ENCODE data around the gene CD200.

The CD200 gene

GRCh38 chr3:112357930-112358780 is 25.2 kb downstream of the CD200 start:
- CTCF ChIA-PET, result interaction anchor here (1.7 kb wide), 1 partner anchor 20 kb away, joined by 5 read pairs; no protein-coding TSS in a partner anchor
- Mint-ChIP-seq H3K27ac (peak overlapping the region; percentile 90), H3K4me1 (peaks cover 41% of the 10 kb centered on the region), H3K27me3 (no peaks in the 10 kb centered on the region), H3K4me3 (peak overlapping the region; percentile 57), H3K9me3 (no peaks in the 10 kb centered on the region), H3K36me3 (peaks cover 34% of the 10 kb centered on the region)
- DNase-seq, result peak; percentile 48

- no peak for DNase-seq
- no peak overlapping the region for H3K4me3 Mint-ChIP-seq
- peaks cover 31% of the 10 kb centered on the region for H3K36me3 Mint-ChIP-seq
- H3K27me3 Mint-ChIP-seq, result no peaks in the 10 kb centered on the region
- no peak overlapping the region for H3K27ac Mint-ChIP-seq
- H3K4me1 Mint-ChIP-seq, result peaks cover 64% of the 10 kb centered on the region
- CTCF ChIA-PET, result interaction anchor here (0.6 kb wide), 1 partner anchor 527 kb away, joined by 5 read pairs; no protein-coding TSS in a partner anchor
- no peaks in the 10 kb centered on the region for H3K9me3 Mint-ChIP-seq
Observed at GRCh38 chr3:112360561-112360960, 27.6 kb downstream of the CD200 start.

GRCh38 chr3:112362221-112362620 is 29.3 kb downstream of the CD200 start:
- Mint-ChIP-seq H3K27ac (no peak overlapping the region), H3K4me1 (peaks cover 62% of the 10 kb centered on the region), H3K27me3 (no peaks in the 10 kb centered on the region), H3K9me3 (no peaks in the 10 kb centered on the region), H3K4me3 (no peak overlapping the region), H3K36me3 (peaks cover 40% of the 10 kb centered on the region)
- CTCF ChIA-PET, result interaction anchor here (0.7 to 1.2 kb wide), 3 partner anchors 17 to 74 kb away, joined by 3 to 4 read pairs (median 3); partner anchors contain the start of gene SLC9C1
- no peak for DNase-seq

- CTCF ChIA-PET, result interaction anchor here (0.6 to 1.4 kb wide), 3 partner anchors 30 to 167 kb away, joined by 3 to 4 read pairs (median 3); no protein-coding TSS in a partner anchor
- Mint-ChIP-seq H3K27me3 (no peaks in the 10 kb centered on the region), H3K36me3 (peaks cover 43% of the 10 kb centered on the region), H3K4me1 (peaks cover 41% of the 10 kb centered on the region), H3K4me3 (peak overlapping the region; percentile 51), H3K9me3 (no peaks in the 10 kb centered on the region), H3K27ac (peak overlapping the region; percentile 90)
- no peak for DNase-seq
Observed at GRCh38 chr3:112364291-112364690, 31.3 kb downstream of the CD200 start.

GRCh38 chr3:112365035-112365434 is 32.1 kb downstream of the CD200 start:
- no peaks in the 10 kb centered on the region for H3K9me3 Mint-ChIP-seq
- peaks cover 36% of the 10 kb centered on the region for H3K4me1 Mint-ChIP-seq
- H3K4me3 Mint-ChIP-seq, result no peak overlapping the region
- H3K27me3 Mint-ChIP-seq, result no peaks in the 10 kb centered on the region
- no peak for DNase-seq
- CTCF ChIA-PET, result no interaction called here
- peaks cover 41% of the 10 kb centered on the region for H3K36me3 Mint-ChIP-seq
- peak overlapping the region; percentile 90 for H3K27ac Mint-ChIP-seq

- Mint-ChIP-seq H3K4me1 (peaks cover 34% of the 10 kb centered on the region), H3K4me3 (no peak overlapping the region), H3K27ac (peak overlapping the region; percentile 90), H3K27me3 (no peaks in the 10 kb centered on the region), H3K9me3 (no peaks in the 10 kb centered on the region), H3K36me3 (peaks cover 39% of the 10 kb centered on the region)
- DNase-seq, result no peak
- CTCF ChIA-PET, result no interaction called here
Observed at GRCh38 chr3:112365636-112366035, 32.7 kb downstream of the CD200 start.

- Mint-ChIP-seq H3K9me3 (no peaks in the 10 kb centered on the region), H3K27ac (no peak overlapping the region), H3K4me3 (no peak overlapping the region), H3K4me1 (peaks cover 29% of the 10 kb centered on the region), H3K36me3 (peaks cover 35% of the 10 kb centered on the region), H3K27me3 (no peaks in the 10 kb centered on the region)
- no peak for DNase-seq
- CTCF ChIA-PET, result no interaction called here
Observed at GRCh38 chr3:112366522-112366921, 33.6 kb downstream of the CD200 start.

- Mint-ChIP-seq H3K27ac (no peak overlapping the region), H3K4me3 (no peak overlapping the region)
- CTCF ChIA-PET, result no interaction called here
Observed at GRCh38 chr3:112371569-112371968, 38.6 kb downstream of the CD200 start.

GRCh38 chr3:112372396-112372795 is 39.4 kb downstream of the CD200 start:
- peaks cover 12% of the 10 kb centered on the region for H3K36me3 Mint-ChIP-seq
- CTCF ChIA-PET, result interaction anchor here (1.0 kb wide), 1 partner anchor 27 kb away, joined by 3 read pairs; no protein-coding TSS in a partner anchor
- no peak overlapping the region for H3K27ac Mint-ChIP-seq
- DNase-seq, result no peak
- no peaks in the 10 kb centered on the region for H3K27me3 Mint-ChIP-seq
- peaks cover 7% of the 10 kb centered on the region for H3K9me3 Mint-ChIP-seq
- no peak overlapping the region for H3K4me3 Mint-ChIP-seq
- peaks cover 31% of the 10 kb centered on the region for H3K4me1 Mint-ChIP-seq

More at GRCh38 chr3:112371569-112371968, 38.6 kb downstream of the CD200 start:
- peaks cover 17% of the 10 kb centered on the region for H3K36me3 Mint-ChIP-seq
- H3K27me3 Mint-ChIP-seq, result no peaks in the 10 kb centered on the region
- peaks cover 7% of the 10 kb centered on the region for H3K9me3 Mint-ChIP-seq
- peaks cover 26% of the 10 kb centered on the region for H3K4me1 Mint-ChIP-seq
- no peak for DNase-seq

GRCh38 chr3:112373476-112373875 is 40.5 kb downstream of the CD200 start:
- Mint-ChIP-seq H3K9me3 (peaks cover 7% of the 10 kb centered on the region), H3K27ac (no peak overlapping the region), H3K36me3 (peaks cover 11% of the 10 kb centered on the region), H3K4me1 (peaks cover 31% of the 10 kb centered on the region), H3K4me3 (no peak overlapping the region), H3K27me3 (no peaks in the 10 kb centered on the region)
- DNase-seq, result no peak
- CTCF ChIA-PET, result interaction anchor here (1.0 kb wide), 1 partner anchor 40 kb away, joined by 3 read pairs; no protein-coding TSS in a partner anchor

GRCh38 chr3:112373924-112374323 is 41.0 kb downstream of the CD200 start:
- Mint-ChIP-seq H3K4me3 (no peak overlapping the region), H3K4me1 (peaks cover 31% of the 10 kb centered on the region), H3K36me3 (peaks cover 11% of the 10 kb centered on the region), H3K27ac (no peak overlapping the region), H3K9me3 (peaks cover 7% of the 10 kb centered on the region), H3K27me3 (no peaks in the 10 kb centered on the region)
- CTCF ChIA-PET, result interaction anchor here (1.0 kb wide), 1 partner anchor 40 kb away, joined by 3 read pairs; no protein-coding TSS in a partner anchor
- DNase-seq, result no peak

- Mint-ChIP-seq H3K4me3 (no peak overlapping the region), H3K36me3 (peaks cover 11% of the 10 kb centered on the region), H3K9me3 (peaks cover 7% of the 10 kb centered on the region), H3K27ac (no peak overlapping the region), H3K4me1 (peaks cover 31% of the 10 kb centered on the region), H3K27me3 (no peaks in the 10 kb centered on the region)
- DNase-seq, result no peak
- CTCF ChIA-PET, result no interaction called here
Observed at GRCh38 chr3:112374333-112374734, 41.4 kb downstream of the CD200 start.

- H3K9me3 Mint-ChIP-seq, result peaks cover 7% of the 10 kb centered on the region
- CTCF ChIA-PET, result no interaction called here
- H3K27me3 Mint-ChIP-seq, result no peaks in the 10 kb centered on the region
- DNase-seq, result no peak
- H3K4me3 Mint-ChIP-seq, result no peak overlapping the region
- H3K36me3 Mint-ChIP-seq, result peaks cover 11% of the 10 kb centered on the region
- no peak overlapping the region for H3K27ac Mint-ChIP-seq
- H3K4me1 Mint-ChIP-seq, result peaks cover 31% of the 10 kb centered on the region
Observed at GRCh38 chr3:112375117-112375516, 42.2 kb downstream of the CD200 start.

GRCh38 chr3:112376241-112376911 is 43.4 kb downstream of the CD200 start:
- DNase-seq, result peak; percentile 22
- Mint-ChIP-seq H3K4me3 (no peak overlapping the region), H3K4me1 (peaks cover 31% of the 10 kb centered on the region), H3K27me3 (no peaks in the 10 kb centered on the region), H3K36me3 (peaks cover 10% of the 10 kb centered on the region), H3K9me3 (peaks cover 7% of the 10 kb centered on the region), H3K27ac (no peak overlapping the region)
- CTCF ChIA-PET, result no interaction called here
